IMR-90 (cell line): ENCODE results near the gene ARL10. TPM values are rescaled to one million over a fixed set of nuclear protein-coding genes. Genes with fewer than 3 reads are reported as not detected.

Experiments used
- ATAC-seq: fragments of 200-7000 bp; cut with Tn5 transposase; 2 replicates; pipeline ENCODE4 v1.9.1; 2020; ENCODE audit warnings: low read depth, mild to moderate bottlenecking, moderate library complexity
- BruUV-seq: library from RNA; stranded (reverse); fragments of 400-500 nt; replicated peaks from 2 replicates; lab custom pipeline; 2021; lab: Mats Ljungman, UMichigan
- CTCF ChIA-PET: fragments of 300-600 bp; formaldehyde crosslinking; extraction: SDS; loops from one replicate; lab custom pipeline; 2021; ENCODE audit warnings: antibody characterized with exemption; lab: Yijun Ruan, JAX
- POLR2A ChIA-PET: fragments of 300-600 bp; sonication (Branson Sonifier 250); formaldehyde crosslinking; loops from one replicate; lab custom pipeline; 2022; ENCODE audit warnings: antibody characterized with exemption; ENCODE audit not compliant: unreplicated experiment; lab: Charles Lee
- DNase-seq: peaks from one replicate; pipeline ENCODE4 v3.0.0; 2013
- H2AFZ ChIP-seq: replicated peaks from 2 replicates; pipeline ENCODE3; 2013; ENCODE audit warnings: low read length, mild to moderate bottlenecking; ENCODE audit not compliant: poor library complexity
- H2AK5ac ChIP-seq: 2 replicates; pipeline ENCODE4 v1.6.1; 2013; ENCODE audit warnings: low read depth, low read length, inconsistent platforms
- H2AK9ac ChIP-seq: replicated peaks from 2 replicates; pipeline ENCODE3; 2013; ENCODE audit warnings: mild to moderate bottlenecking, low read depth, low read length, moderate library complexity; ENCODE audit not compliant: poor library complexity
- H2BK120ac ChIP-seq: 2 replicates; pipeline ENCODE4 v1.6.1; 2013; ENCODE audit warnings: low read depth, low read length, inconsistent platforms
- H2BK15ac ChIP-seq: 3 replicates; pipeline ENCODE4 v1.6.1; 2013; ENCODE audit warnings: low read depth, low read length, inconsistent platforms
- H2BK20ac ChIP-seq: 2 replicates; pipeline ENCODE4 v1.6.1; 2013; ENCODE audit warnings: low read depth, mild to moderate bottlenecking, inconsistent platforms, low read length, moderate library complexity
- H2BK5ac ChIP-seq: 2 replicates; pipeline ENCODE4 v1.6.1; 2013; ENCODE audit warnings: mild to moderate bottlenecking, low read depth, low read length, inconsistent platforms; ENCODE audit not compliant: poor library complexity, severe bottlenecking
- H3K14ac ChIP-seq: replicated peaks from 2 replicates; pipeline ENCODE4 v1.6.1; 2013; ENCODE audit warnings: low read depth, low read length, inconsistent platforms
- H3K18ac ChIP-seq: 2 replicates; pipeline ENCODE4 v1.6.1; 2013; ENCODE audit warnings: low read depth, low read length, control low read depth
- H3K23ac ChIP-seq: 2 replicates; pipeline ENCODE4 v1.6.1; 2013; ENCODE audit warnings: low read depth, low read length, inconsistent platforms
- H3K27ac ChIP-seq: 2 replicates; pipeline ENCODE4 v1.5.1; 2013; ENCODE audit warnings: mild to moderate bottlenecking, control low read depth, low read length; ENCODE audit not compliant: insufficient read depth
- H3K27me3 ChIP-seq: 2 replicates; pipeline ENCODE4 v1.6.1; 2013; ENCODE audit warnings: low read length; ENCODE audit not compliant: control insufficient read depth, insufficient read depth
- H3K36me3 ChIP-seq: 2 replicates; pipeline ENCODE4 v1.6.1; 2013; ENCODE audit warnings: low read length, mixed read lengths; ENCODE audit not compliant: control insufficient read depth, insufficient read depth
- H3K4ac ChIP-seq: 2 replicates; pipeline ENCODE4 v1.6.1; 2013; ENCODE audit warnings: low read depth, low read length, inconsistent platforms
- H3K4me1 ChIP-seq: 2 replicates; pipeline ENCODE4 v1.6.1; 2013; ENCODE audit warnings: low read length, mixed read lengths; ENCODE audit not compliant: control insufficient read depth, insufficient read depth
- H3K4me2 ChIP-seq: 2 replicates; pipeline ENCODE4 v1.6.1; 2013; ENCODE audit warnings: low read depth, mild to moderate bottlenecking, control low read depth, low read length, moderate library complexity
- H3K4me3 ChIP-seq: 2 replicates; pipeline ENCODE4 v1.5.1; 2013; ENCODE audit warnings: low read depth, mild to moderate bottlenecking, control low read depth, low read length, moderate library complexity; ENCODE audit not compliant: insufficient read depth
- H3K56ac ChIP-seq: 2 replicates; pipeline ENCODE4 v1.6.1; 2013; ENCODE audit warnings: low read length, inconsistent platforms; ENCODE audit not compliant: insufficient read depth; ENCODE audit errors: extremely low read depth
- H3K79me1 ChIP-seq, 2 experiments: 2 replicates each; pipeline ENCODE4 v1.6.1; 2013; ENCODE audit warnings: low read length in 2 of 2, inconsistent platforms in 1 of 2, low read depth in 1 of 2
- H3K9ac ChIP-seq: 2 replicates; pipeline ENCODE4 v1.6.1; 2013; ENCODE audit warnings: low read depth, low read length, control low read depth
- H3K9me1 ChIP-seq: 2 replicates; pipeline ENCODE4 v1.6.1; 2013; ENCODE audit warnings: low read length, inconsistent platforms; ENCODE audit not compliant: insufficient read depth
- H3K9me3 ChIP-seq: 2 replicates; pipeline ENCODE4 v1.6.1; 2013; ENCODE audit warnings: low read length; ENCODE audit not compliant: control insufficient read depth, insufficient read depth
- H4K20me1 ChIP-seq: 2 replicates; pipeline ENCODE4 v1.6.1; 2013; ENCODE audit warnings: low read length, inconsistent platforms; ENCODE audit not compliant: insufficient read depth
- H4K5ac ChIP-seq: 2 replicates; pipeline ENCODE4 v1.6.1; 2013; ENCODE audit warnings: mild to moderate bottlenecking, low read depth, low read length, control low read depth
- H4K8ac ChIP-seq, 2 experiments: 2 replicates each; pipeline ENCODE4 v1.6.1; 2013; ENCODE audit warnings: low read depth in 2 of 2, low read length in 2 of 2, control low read depth in 1 of 2, inconsistent platforms in 1 of 2
- H4K91ac ChIP-seq: 2 replicates; pipeline ENCODE4 v1.6.1; 2013; ENCODE audit warnings: low read depth, low read length, inconsistent platforms; ENCODE audit not compliant: insufficient read depth
- FOS ChIP-seq: fragments of 150-350 bp; IDR thresholded peaks from 2 replicates; pipeline ENCODE4 v1.6.1; 2016; ENCODE audit warnings: low read depth, low read length
- MAFK ChIP-seq: IDR thresholded peaks from 2 replicates; pipeline ENCODE4 v1.6.1; 2012; ENCODE audit warnings: low read depth, low read length, improper control_type of control experiment
- RCOR1 ChIP-seq: IDR thresholded peaks from 2 replicates; pipeline ENCODE4 v1.6.1; 2012; ENCODE audit warnings: mild to moderate bottlenecking, low read length, improper control_type of control experiment; ENCODE audit not compliant: insufficient replicate concordance
- RFX5 ChIP-seq: IDR thresholded peaks from 2 replicates; pipeline ENCODE4 v1.8.0; 2012; ENCODE audit warnings: low read depth, mild to moderate bottlenecking, low read length, moderate library complexity
- WGBS, 2 experiments: methylation state at CpG; one replicate each; pipeline versions ENCODE4 v1.1.5 to v1.1.7; 2013; ENCODE audit warnings: missing lambda C conversion rate in 2 of 2; ENCODE audit not compliant: insufficient read length in 1 of 2; ENCODE audit errors: extremely low coverage in 2 of 2; 5-methylcytosine and 5-hydroxymethylcytosine counted together
- dilution Hi-C: fragments of 300-500 bp; cut with HindIII; formaldehyde crosslinking; loops from one replicate; pipeline ENCODE4 v1.14.3; 2018; ENCODE audit warnings: low sequenced_read_pairs; ENCODE audit not compliant: unreplicated experiment
- in situ Hi-C: fragments of 300-500 bp; cut with MboI; formaldehyde crosslinking; loops from 3 replicates; pipeline ENCODE4 v1.14.3; 2019; ENCODE audit warnings: low sequenced_read_pairs, inconsistent platforms, mixed read lengths
- intact Hi-C: fragments of 100-400 bp; cut with micrococcal nuclease; formaldehyde crosslinking; loops from 2 replicates; pipeline ENCODE4 v1.10.0; 2022
- polyA plus RNA-seq, 3 experiments: library from polyadenylated mRNA; depleted of rRNA; stranded (reverse); fragments of >200 nt; gene quantifications; 2 replicates each; pipeline ENCODE4 v1.2.3, GENCODE V29; 2012; ENCODE audit warnings: low replicate concordance in 1 of 3
- total RNA-seq: library from RNA; depleted of rRNA; stranded (reverse); fragments of >200 nt; gene quantifications from 2 replicates; pipeline ENCODE4 v1.2.3, GENCODE V29; 2012
- TF ChIP-seq, protein P1 (sequence below): fragments of 150-350 bp; IDR thresholded peaks from 2 replicates; pipeline ENCODE4 v1.6.1; 2017; ENCODE audit warnings: mild to moderate bottlenecking, antibody characterized with exemption, low read length, low read depth
- TF ChIP-seq, protein P2 (sequence below): fragments of 150-350 bp; IDR thresholded peaks from 2 replicates; pipeline ENCODE4 v1.6.1; 2016; ENCODE audit warnings: low read depth, mild to moderate bottlenecking, low read length, moderate library complexity, borderline replicate concordance
- TF ChIP-seq, protein P3 (sequence below): conservative IDR thresholded peaks from 2 replicates; pipeline ENCODE4 v1.5.1; 2012; ENCODE audit warnings: mild to moderate bottlenecking, low read depth, low read length, improper control_type of control experiment

ARL10 gene
- total and polyA plus RNA-seq, 2 of the 4 experiments (the other 2 are of a cell fraction): 3.6 to 6.0 TPM

DNA sequence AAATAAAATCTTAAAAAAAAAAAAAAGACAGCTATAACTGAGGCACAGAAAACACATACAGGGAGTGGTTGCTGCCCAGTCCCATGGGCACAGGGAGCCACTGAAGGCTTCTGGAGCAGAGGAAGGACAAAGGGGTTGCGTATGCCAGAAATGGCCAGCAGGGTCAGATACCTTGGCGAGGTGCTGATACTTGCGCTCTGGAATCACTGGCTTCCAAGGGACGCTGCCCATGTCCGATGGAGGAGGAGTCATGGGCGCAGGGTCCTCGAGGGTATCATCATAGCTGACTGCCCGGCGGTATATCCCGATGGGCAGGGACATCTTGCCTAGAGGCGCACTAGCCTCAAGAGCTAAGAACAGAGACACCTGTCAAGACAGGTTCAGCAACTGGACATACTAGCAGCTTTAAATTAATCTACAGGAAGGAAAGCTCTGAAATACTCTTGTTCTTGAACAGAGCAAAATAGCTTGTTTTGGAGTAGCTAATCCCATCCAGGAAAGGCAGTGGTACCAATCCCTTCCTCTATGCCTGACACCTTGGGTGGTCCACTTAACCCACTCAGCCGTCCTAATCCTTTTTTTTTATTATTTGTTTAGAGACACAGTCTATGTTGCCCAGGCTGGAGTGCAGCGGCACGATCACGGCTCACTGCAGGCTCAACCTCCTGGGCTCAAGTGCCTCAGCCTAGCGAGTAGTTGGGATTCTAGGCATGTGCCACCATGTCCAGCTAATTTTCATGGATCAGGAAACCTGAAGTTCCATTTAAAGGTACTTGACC, 9.7 kb upstream of the ARL10 start (continued):
- TF ChIP-seq, protein P1, sequence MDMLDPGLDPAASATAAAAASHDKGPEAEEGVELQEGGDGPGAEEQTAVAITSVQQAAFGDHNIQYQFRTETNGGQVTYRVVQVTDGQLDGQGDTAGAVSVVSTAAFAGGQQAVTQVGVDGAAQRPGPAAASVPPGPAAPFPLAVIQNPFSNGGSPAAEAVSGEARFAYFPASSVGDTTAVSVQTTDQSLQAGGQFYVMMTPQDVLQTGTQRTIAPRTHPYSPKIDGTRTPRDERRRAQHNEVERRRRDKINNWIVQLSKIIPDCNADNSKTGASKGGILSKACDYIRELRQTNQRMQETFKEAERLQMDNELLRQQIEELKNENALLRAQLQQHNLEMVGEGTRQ: no peak

DNA sequence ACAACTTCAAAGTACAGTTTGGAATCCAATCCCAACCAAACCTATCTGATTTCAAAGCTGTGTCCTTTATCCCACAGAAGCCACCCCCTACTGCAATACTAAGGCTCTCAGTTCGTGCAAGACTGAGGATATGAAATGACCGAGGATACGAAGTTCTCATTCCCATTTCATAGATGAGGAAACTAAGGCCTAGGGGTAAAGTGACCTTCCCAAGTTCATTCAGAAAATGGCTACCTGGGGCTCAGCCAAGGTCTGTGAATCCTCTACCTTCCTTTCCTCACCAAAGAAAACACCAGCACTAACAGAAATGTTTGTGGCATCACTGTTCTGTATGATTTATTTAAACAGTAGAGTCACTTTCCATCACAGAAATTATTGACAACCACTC, 9.1 kb upstream of the ARL10 start:
- Histone ChIP-seq H4K8ac (no peak overlapping the region), H2BK5ac (no peak overlapping the region), H3K14ac (no peak overlapping the region), H3K9me3 (no peaks in the 10 kb centered on the region), H3K4me3 (no peak overlapping the region), H3K27me3 (no peaks in the 10 kb centered on the region), H3K56ac (no peak overlapping the region), H3K4me1 (0 out of 2 replicates have a peak, but pooled peaks cover 2% of the 10 kb centered on the region), H2BK120ac (no peak overlapping the region), H4K91ac (no peak overlapping the region), H3K79me1 (peaks cover 38 to 55% of the 10 kb centered on the region in 2 experiments), H3K9me1 (peaks cover 12% of the 10 kb centered on the region), H2BK15ac (no peak overlapping the region), H3K36me3 (peaks cover 46% of the 10 kb centered on the region), H2AFZ (no peak overlapping the region), H3K27ac (no peak overlapping the region), H2BK20ac (no peak overlapping the region), H2AK5ac (no peak overlapping the region), H3K18ac (no peak overlapping the region), H3K4ac (no peak overlapping the region), H3K23ac (no peak overlapping the region), H3K4me2 (no peak overlapping the region), H4K20me1 (peaks cover 54% of the 10 kb centered on the region), H2AK9ac (no peak overlapping the region), H3K9ac (no peak overlapping the region), H4K5ac (no peak overlapping the region)
- BruUV-seq: no TSS peak
- WGBS, 2 experiments: no CpG with 5 or more reads among the region's 3 CpGs
- in situ Hi-C loops: no loop called here
- POLR2A ChIA-PET: no interaction called here
- intact Hi-C loops: no loop called here
- no peak for DNase-seq
- dilution Hi-C loops: no loop called here
- CTCF ChIA-PET: no interaction called here
- TF ChIP-seq RCOR1 (no peak), MAFK (no peak), FOS (no peak), RFX5 (no peak)
- TF ChIP-seq, protein P2, sequence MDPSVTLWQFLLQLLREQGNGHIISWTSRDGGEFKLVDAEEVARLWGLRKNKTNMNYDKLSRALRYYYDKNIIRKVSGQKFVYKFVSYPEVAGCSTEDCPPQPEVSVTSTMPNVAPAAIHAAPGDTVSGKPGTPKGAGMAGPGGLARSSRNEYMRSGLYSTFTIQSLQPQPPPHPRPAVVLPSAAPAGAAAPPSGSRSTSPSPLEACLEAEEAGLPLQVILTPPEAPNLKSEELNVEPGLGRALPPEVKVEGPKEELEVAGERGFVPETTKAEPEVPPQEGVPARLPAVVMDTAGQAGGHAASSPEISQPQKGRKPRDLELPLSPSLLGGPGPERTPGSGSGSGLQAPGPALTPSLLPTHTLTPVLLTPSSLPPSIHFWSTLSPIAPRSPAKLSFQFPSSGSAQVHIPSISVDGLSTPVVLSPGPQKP: no peak
- TF ChIP-seq, protein P3, sequence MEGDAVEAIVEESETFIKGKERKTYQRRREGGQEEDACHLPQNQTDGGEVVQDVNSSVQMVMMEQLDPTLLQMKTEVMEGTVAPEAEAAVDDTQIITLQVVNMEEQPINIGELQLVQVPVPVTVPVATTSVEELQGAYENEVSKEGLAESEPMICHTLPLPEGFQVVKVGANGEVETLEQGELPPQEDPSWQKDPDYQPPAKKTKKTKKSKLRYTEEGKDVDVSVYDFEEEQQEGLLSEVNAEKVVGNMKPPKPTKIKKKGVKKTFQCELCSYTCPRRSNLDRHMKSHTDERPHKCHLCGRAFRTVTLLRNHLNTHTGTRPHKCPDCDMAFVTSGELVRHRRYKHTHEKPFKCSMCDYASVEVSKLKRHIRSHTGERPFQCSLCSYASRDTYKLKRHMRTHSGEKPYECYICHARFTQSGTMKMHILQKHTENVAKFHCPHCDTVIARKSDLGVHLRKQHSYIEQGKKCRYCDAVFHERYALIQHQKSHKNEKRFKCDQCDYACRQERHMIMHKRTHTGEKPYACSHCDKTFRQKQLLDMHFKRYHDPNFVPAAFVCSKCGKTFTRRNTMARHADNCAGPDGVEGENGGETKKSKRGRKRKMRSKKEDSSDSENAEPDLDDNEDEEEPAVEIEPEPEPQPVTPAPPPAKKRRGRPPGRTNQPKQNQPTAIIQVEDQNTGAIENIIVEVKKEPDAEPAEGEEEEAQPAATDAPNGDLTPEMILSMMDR: no peak
- ATAC-seq: no peak
